Measurements from ENCODE around the gene PPM1M. TPM values are rescaled to one million over a fixed set of nuclear protein-coding genes. Genes with fewer than 3 reads are reported as not detected.

Gene PPM1M
- total RNA-seq, 1 experiment from 2014 or later, result 7.1 TPM

DNA sequence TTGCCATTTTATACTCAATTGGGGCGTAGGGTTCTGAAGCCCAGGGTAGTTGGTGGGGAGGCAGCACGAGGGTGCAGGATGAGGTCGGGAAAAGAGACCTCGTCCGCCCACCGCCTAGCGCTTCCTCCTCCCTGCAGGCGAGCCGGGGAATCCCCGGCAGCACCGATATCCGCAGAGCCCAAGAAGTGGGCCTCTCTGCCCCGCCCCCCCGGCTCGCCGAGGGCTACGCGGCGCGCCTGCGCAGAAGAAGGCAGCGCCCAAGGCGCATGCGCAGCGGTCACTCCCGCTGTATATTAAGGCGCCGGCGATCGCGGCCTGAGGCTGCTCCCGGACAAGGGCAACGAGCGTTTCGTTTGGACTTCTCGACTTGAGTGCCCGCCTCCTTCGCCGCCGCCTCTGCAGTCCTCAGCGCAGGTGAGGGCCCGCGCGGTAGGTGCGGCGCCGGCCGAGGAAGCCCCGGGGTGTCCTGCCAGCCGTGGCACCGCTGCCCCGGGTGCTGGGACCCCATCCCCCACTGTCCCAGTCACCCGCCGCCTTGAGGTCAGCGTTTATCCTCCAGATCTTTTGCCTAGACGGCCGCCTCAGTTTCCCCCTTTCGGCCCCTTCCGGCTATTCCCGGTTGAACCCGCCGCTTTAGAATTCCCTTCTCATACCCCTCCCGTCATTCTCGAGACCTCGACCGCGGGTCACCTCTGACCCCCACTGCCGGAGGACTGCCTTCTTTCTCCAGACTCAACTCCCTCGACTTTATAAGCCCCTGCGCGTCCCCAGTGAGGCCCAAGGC, 47.5 kb upstream of the PPM1M start, which contains the start of gene ALAS1:
Gene ALAS1 (plus strand): TSS at position 319 of the 784 bp plus-strand sequence. CDS start 1,082 bp downstream, outside the sequence.
- DNase-seq, result peak; percentile 95
- H3K4me3 Mint-ChIP-seq (ENCODE audit: low read depth, unreplicated experiment), result peak within 1 kb of the TSS; percentile 96
- intact Hi-C loops (cut with micrococcal nuclease; ENCODE audit: unreplicated experiment), result loop anchor here (2.0 to 5.0 kb wide), 2 partner anchors 21 to 46 kb away; partner anchors contain the start of gene POC1A
- H3K27ac Mint-ChIP-seq (ENCODE audit: unreplicated experiment), result peak within 1 kb of the TSS; percentile 97
- BruUV-seq (replicated peaks), result no TSS peak
- no peaks in the 10 kb centered on the region for H3K9me3 Mint-ChIP-seq (ENCODE audit: low read depth, unreplicated experiment)
- H3K27me3 Mint-ChIP-seq (ENCODE audit: unreplicated experiment), result no peaks in the 10 kb centered on the region
- no peak for TF ChIP-seq CTCF (IDR thresholded peaks at IDR 0.05; ENCODE audit: unreplicated experiment)
- H3K4me1 Mint-ChIP-seq (ENCODE audit: low read depth, unreplicated experiment), result peaks cover 33% of the 10 kb centered on the region
- H3K36me3 Mint-ChIP-seq (ENCODE audit: insufficient read depth, unreplicated experiment), result peaks cover 54% of the 10 kb centered on the region
- CTCF ChIA-PET, result interaction anchor here (0.5 to 1.8 kb wide), 2 partner anchors 44 to 74 kb away, joined by 3 to 8 read pairs; partner anchors contain the start of gene POC1A

- no peak for DNase-seq
- TF ChIP-seq CTCF (IDR thresholded peaks at IDR 0.05; ENCODE audit: unreplicated experiment), result no peak
- H3K9me3 Mint-ChIP-seq (ENCODE audit: low read depth, unreplicated experiment), result no peaks in the 10 kb centered on the region
- H3K27ac Mint-ChIP-seq (ENCODE audit: unreplicated experiment), result peak overlapping the region; percentile 97
- TSS peak; percentile 54 for BruUV-seq (replicated peaks)
- intact Hi-C loops (cut with micrococcal nuclease; ENCODE audit: unreplicated experiment), result loop anchor here (5.0 kb wide), 1 partner anchor 47 kb away; the partner anchor contains the start of gene POC1A
- H3K36me3 Mint-ChIP-seq (ENCODE audit: insufficient read depth, unreplicated experiment), result peaks cover 61% of the 10 kb centered on the region
- H3K27me3 Mint-ChIP-seq (ENCODE audit: unreplicated experiment), result no peaks in the 10 kb centered on the region
- H3K4me3 Mint-ChIP-seq (ENCODE audit: low read depth, unreplicated experiment), result peak overlapping the region; percentile 96
- peaks cover 33% of the 10 kb centered on the region for H3K4me1 Mint-ChIP-seq (ENCODE audit: low read depth, unreplicated experiment)
- CTCF ChIA-PET, result no interaction called here
Observed at GRCh38 chr3:52198643-52199608, 46.6 kb upstream of the PPM1M start.

DNA sequence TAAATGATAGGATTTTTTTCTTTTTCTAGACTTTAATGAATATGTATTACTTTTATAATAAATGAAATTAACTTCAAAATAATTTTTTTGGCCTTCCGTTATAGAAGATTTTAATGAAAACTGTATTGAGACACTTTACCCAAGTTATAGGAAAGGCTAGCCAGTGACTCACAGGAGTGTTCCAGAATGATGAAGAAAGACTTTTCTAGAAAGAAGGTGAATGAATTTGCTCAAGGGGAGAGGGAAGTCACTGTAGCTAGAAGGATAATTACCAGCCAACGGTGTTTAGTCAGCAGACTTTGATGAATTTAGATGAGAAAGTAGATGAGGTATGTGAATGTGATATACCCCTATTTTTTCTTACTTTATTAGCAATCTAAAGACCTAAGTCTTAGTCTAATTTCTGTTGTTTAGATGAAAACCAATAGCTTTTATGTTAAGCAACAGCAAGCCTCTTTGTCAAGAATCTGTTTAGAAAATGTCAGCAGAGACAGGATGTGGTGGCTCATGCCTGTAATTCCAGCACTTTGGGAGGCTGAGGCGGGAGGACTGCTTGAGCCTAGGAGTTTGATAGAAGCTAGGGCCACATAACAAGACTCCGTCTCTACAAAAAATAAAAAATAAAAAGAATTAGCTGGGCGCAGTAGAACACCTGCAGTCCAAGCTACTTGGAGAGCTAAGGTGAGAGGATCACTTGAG, 44.4 kb upstream of the PPM1M start:
- Mint-ChIP-seq H3K4me1 (ENCODE audit: low read depth, unreplicated experiment) (peaks cover 26% of the 10 kb centered on the region), H3K27ac (ENCODE audit: unreplicated experiment) (no peak overlapping the region), H3K9me3 (ENCODE audit: low read depth, unreplicated experiment) (no peaks in the 10 kb centered on the region), H3K36me3 (ENCODE audit: insufficient read depth, unreplicated experiment) (peaks cover 73% of the 10 kb centered on the region), H3K27me3 (ENCODE audit: unreplicated experiment) (no peaks in the 10 kb centered on the region), H3K4me3 (ENCODE audit: low read depth, unreplicated experiment) (no peak overlapping the region)
- no TSS peak for BruUV-seq (replicated peaks)
- intact Hi-C loops (cut with micrococcal nuclease; ENCODE audit: unreplicated experiment), result no loop called here
- TF ChIP-seq CTCF (IDR thresholded peaks at IDR 0.05; ENCODE audit: unreplicated experiment), result no peak
- DNase-seq, result no peak
- CTCF ChIA-PET, result no interaction called here
